ENCODE results near the gene SORBS1. TPM values are rescaled to one million over a fixed set of nuclear protein-coding genes. Genes with fewer than 3 reads are reported as not detected.

SORBS1 gene
- total and polyA plus RNA-seq, 9 of the 15 experiments (the other 6 are each of a cell fraction or from before 2014, with no cell fraction given), result 2.0 to 13.3 (median 6.5) TPM

DNA sequence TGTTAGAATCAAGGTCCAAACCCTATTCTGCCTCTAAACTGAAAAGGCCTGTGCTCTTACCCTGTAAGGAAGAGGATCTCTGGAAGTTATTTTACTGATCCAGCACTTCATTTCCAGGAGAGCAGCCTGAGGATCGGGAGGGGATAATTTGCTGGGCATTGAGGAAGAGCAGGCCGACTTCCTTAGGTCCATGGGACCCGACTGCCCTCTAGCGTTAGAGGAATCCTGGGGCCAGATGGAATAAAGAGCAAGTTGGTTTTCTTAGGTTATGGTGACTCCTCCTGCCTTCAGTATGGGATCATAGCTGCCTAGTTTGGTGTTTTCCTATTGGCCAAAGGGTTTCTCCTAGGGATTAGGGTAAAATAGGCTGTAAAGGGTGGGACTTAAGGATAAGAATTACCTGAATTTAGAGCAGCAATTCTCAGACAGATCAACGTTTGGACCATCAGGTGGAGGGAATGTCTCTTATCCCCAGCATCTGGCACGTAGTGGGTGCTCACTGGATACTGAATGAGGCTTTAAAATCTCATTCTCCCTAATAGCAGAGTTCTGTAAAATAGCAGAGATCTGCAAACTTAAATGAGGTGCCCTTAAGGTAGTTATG, 40.0 kb upstream of the SORBS1 start (continued):
- TF ChIP-seq, protein P1, sequence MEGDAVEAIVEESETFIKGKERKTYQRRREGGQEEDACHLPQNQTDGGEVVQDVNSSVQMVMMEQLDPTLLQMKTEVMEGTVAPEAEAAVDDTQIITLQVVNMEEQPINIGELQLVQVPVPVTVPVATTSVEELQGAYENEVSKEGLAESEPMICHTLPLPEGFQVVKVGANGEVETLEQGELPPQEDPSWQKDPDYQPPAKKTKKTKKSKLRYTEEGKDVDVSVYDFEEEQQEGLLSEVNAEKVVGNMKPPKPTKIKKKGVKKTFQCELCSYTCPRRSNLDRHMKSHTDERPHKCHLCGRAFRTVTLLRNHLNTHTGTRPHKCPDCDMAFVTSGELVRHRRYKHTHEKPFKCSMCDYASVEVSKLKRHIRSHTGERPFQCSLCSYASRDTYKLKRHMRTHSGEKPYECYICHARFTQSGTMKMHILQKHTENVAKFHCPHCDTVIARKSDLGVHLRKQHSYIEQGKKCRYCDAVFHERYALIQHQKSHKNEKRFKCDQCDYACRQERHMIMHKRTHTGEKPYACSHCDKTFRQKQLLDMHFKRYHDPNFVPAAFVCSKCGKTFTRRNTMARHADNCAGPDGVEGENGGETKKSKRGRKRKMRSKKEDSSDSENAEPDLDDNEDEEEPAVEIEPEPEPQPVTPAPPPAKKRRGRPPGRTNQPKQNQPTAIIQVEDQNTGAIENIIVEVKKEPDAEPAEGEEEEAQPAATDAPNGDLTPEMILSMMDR (IDR thresholded peaks at IDR 0.05 in 2 of 3, conservative IDR thresholded peaks at IDR 0.05 in 1 of 3; ENCODE audit: insufficient read depth in 2 of 3, low read depth in 1 of 3, low read length in 3 of 3), result peak; percentile 93 to 99 (median 98)
- TF ChIP-seq ZNF384 (IDR thresholded peaks at IDR 0.05; ENCODE audit: low read depth, low read length) (no peak), BMI1 (IDR thresholded peaks at IDR 0.05; ENCODE audit: low read length) (no peak), MEF2A (IDR thresholded peaks at IDR 0.05; ENCODE audit: control insufficient read depth, low read depth, low read length) (no peak), SPI1 (IDR thresholded peaks at IDR 0.05; ENCODE audit: borderline replicate concordance, low read depth, low read length) (0 out of 2 replicates have a peak, but pooled peaks have one; percentile 8), ZNF780A (CRISPR knock-in tag; IDR thresholded peaks at IDR 0.05) (no peak), STAT5B (CRISPR knock-in tag; IDR thresholded peaks at IDR 0.05) (no peak), MCM5 (IDR thresholded peaks at IDR 0.05; ENCODE audit: low read depth) (no peak), SMAD3 (CRISPR knock-in tag; conservative IDR thresholded peaks at IDR 0.05) (no peak), NFATC3 (IDR thresholded peaks at IDR 0.05) (no peak), ZC3H8 (IDR thresholded peaks at IDR 0.05) (no peak), RCOR1 (IDR thresholded peaks at IDR 0.05; ENCODE audit: borderline replicate concordance in 1 of 2, low read depth in 2 of 2, low read length in 2 of 2) (0 out of 4 replicates have a peak, but pooled peaks of 1 of the 2 experiments have one; percentile 21), RBM39 (optimal IDR thresholded peaks at IDR 0.05; ENCODE audit: low read depth, low read length) (no peak), FOXK2 (conservative IDR thresholded peaks at IDR 0.05 in 1 of 2, IDR thresholded peaks at IDR 0.05 in 1 of 2; ENCODE audit: low read depth in 2 of 2) (no peak), KDM4B (IDR thresholded peaks at IDR 0.05; ENCODE audit: borderline replicate concordance in 2 of 2, low read depth in 1 of 2) (no peak), NCOA2 (IDR thresholded peaks at IDR 0.05; ENCODE audit: partially characterized antibody in 2 of 2) (peak in 1 of 2 experiments; percentile 54), KHSRP (IDR thresholded peaks at IDR 0.05) (no peak), POLR3A (IDR thresholded peaks at IDR 0.05; ENCODE audit: borderline replicate concordance, extremely low read depth, insufficient read depth, insufficient read length) (no peak), SRSF7 (optimal IDR thresholded peaks at IDR 0.05; ENCODE audit: low read depth, low read length) (no peak)
- TF ChIP-seq, protein P2, sequence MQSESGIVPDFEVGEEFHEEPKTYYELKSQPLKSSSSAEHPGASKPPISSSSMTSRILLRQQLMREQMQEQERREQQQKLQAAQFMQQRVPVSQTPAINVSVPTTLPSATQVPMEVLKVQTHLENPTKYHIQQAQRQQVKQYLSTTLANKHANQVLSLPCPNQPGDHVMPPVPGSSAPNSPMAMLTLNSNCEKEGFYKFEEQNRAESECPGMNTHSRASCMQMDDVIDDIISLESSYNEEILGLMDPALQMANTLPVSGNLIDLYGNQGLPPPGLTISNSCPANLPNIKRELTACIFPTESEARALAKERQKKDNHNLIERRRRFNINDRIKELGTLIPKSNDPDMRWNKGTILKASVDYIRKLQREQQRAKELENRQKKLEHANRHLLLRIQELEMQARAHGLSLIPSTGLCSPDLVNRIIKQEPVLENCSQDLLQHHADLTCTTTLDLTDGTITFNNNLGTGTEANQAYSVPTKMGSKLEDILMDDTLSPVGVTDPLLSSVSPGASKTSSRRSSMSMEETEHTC (IDR thresholded peaks at IDR 0.05), result no peak
- TF ChIP-seq, protein P3, sequence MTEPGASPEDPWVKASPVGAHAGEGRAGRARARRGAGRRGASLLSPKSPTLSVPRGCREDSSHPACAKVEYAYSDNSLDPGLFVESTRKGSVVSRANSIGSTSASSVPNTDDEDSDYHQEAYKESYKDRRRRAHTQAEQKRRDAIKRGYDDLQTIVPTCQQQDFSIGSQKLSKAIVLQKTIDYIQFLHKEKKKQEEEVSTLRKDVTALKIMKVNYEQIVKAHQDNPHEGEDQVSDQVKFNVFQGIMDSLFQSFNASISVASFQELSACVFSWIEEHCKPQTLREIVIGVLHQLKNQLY (CRISPR knock-in tag; conservative IDR thresholded peaks at IDR 0.05), result no peak
- TF ChIP-seq, protein P4, sequence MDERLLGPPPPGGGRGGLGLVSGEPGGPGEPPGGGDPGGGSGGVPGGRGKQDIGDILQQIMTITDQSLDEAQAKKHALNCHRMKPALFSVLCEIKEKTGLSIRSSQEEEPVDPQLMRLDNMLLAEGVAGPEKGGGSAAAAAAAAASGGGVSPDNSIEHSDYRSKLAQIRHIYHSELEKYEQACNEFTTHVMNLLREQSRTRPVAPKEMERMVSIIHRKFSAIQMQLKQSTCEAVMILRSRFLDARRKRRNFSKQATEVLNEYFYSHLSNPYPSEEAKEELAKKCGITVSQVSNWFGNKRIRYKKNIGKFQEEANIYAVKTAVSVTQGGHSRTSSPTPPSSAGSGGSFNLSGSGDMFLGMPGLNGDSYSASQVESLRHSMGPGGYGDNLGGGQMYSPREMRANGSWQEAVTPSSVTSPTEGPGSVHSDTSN (CRISPR knock-in tag; IDR thresholded peaks at IDR 0.05; ENCODE audit: low read depth), result no peak
- TF ChIP-seq, protein P4 (tag; conservative IDR thresholded peaks at IDR 0.05; ENCODE audit: low read depth), result no peak
